ENCODE results near the gene CPNE9.

The CPNE9 gene, protein sequence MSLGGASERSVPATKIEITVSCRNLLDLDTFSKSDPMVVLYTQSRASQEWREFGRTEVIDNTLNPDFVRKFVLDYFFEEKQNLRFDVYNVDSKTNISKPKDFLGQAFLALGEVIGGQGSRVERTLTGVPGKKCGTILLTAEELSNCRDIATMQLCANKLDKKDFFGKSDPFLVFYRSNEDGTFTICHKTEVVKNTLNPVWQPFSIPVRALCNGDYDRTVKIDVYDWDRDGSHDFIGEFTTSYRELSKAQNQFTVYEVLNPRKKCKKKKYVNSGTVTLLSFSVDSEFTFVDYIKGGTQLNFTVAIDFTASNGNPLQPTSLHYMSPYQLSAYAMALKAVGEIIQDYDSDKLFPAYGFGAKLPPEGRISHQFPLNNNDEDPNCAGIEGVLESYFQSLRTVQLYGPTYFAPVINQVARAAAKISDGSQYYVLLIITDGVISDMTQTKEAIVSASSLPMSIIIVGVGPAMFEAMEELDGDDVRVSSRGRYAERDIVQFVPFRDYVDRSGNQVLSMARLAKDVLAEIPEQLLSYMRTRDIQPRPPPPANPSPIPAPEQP

DNA sequence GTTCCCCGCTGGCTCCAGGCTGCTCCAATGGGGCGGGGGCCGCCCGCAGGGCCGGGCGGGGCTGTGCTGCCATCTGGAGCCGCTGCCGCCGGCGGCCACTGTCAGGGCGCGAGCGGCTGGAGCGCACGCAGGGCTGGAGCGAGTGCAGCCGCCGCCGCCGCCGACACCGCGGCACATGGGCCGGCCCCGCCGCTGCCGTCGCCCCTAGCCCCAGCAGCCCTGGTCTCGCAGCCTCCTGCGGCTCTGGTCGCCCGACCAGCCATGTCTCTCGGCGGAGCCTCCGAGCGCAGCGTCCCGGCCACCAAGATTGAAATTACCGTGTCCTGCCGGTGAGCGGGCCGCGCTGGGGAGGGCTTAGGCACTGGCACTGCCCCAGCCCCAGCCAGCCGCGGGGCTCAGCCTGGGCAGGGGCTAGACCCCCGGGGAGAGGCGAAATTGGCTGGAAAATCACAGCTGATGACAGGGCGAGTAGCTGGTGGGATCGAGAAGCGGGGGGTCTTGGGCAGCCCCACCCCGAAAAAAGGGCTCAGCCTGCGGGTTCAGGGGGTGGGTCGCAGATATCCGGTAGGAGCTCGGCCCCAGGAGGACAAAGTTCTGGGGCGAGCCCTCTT lies at the start of gene CPNE9:
Gene CPNE9, plus strand, starts transcription at position 98 of the 611 bp plus-strand sequence. Its CDS starts 164 bp downstream, at position 262.
- no peak for DNase-seq

DNA sequence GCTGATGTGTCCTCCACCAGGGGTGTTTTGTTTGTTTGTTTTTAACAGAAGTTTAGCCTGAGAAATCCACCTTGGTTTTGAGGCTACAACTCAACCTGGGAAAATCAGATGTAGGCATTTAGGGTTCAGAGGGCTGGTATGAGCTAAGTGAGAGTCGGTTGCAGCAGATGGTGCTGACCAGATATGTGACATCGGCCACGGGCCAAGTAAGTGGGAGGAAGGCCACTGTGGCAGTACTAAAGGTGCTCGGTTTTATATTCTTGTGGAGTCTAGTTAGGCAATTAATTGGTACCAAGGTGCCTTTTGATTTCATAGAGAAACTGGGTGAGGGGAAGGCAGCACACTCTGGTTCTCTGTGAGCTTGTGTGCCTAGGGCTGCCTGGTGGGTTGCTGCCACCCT lies 43.8 kb upstream of the CPNE9 start:
- DNase-seq: no peak

DNA sequence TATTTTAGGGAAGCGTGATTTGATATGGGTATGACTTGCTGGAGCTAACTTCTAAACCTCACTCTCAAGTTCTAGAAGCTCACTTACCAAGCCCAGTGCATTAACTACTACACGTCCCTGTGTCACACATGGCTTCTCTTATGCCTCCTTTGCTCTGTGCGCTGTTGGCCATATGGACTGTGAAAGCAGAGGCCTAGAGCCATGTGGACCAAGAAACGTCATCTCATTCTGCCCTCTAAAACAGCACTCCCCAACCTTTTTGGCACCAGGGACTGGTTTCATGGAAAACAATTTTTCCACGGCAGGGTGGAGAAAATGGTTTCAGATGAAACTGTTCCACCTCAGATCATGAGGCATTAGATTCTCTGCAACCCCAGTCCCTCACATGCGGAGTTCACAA lies 42.7 kb upstream of the CPNE9 start:
- DNase-seq: no peak

DNA sequence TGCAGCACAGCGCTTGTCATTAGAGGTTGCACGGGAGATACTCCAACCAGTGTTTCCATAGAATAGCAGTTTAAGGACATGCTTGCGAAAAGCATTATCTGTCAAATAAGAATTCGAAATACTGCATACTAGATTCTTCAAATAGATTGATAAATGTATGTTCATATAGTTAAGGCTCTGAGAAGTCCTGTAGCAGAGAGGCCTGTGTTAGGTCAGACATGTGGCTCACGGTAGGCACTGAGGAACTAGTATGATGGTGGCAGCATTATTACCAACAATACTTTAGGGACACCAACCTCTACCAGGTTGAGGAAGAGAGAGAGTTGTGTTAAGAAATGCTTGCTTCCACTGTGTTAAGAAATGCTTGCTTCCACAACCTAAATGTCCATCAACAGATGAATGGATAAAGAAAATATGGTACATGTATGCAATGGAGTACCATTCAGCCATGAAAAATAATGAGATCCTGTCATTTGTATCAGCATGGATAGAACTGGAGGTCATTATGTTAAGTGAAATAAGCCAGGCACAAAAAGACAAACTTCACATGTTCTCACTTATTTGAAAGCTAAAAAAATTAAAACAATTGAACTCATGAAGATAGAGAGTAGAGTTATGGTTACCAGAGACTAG lies 39.4 kb upstream of the CPNE9 start:
- no peak for DNase-seq

DNA sequence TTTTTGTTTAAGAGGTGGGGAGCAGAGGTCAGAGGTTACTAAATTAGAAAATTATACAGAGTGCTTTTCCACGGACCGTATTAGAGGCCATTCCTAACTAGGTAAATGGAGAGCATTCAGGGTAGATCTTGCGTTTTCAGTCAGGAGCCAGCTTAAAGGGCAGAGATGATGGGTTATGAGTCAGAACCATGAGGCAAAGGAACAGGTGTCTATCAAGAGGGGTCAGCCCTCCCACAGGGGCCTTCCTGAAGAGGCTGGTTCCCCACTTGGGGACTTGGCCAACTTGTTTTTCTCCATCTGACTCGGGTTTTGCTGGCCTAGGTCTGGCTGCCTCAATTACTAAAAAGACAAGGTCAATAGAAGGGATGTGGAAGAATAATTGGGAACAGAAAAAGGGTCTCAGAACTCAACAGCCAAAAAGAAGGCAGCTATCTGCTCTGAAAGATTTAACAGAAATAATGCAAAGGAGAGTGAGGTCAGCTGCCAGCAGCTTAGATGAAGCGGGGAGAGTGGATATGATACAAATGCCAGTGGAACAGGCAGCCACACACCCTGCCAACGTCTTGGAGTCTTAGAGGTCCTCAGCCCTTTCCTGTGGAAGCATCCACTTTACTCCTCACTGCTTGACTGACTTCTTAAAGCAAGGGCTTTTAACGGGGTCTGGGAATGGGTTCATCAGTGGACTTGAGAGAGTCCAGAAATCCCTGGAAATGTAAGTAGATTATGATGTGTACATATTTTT lies 36.8 kb upstream of the CPNE9 start:
- no peak for DNase-seq

DNA sequence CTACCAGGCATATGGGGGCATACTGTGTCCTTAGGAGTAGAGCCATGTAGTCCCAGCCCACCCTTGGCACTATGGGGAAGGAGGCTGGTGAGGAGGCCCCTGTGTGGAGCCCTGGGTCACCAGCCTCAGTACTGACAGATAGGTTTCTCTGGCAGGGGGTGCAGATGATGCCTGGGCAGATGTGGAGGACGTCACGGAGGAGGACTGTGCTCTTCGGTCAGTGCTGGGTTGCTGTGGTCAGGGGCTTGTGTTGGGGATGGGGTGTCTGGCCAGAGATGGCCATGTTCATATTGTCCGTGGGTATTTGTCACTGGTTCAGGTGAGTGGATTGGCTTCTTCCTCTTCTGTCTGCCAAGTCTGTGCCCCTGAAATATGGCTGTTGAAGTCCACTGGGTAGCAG lies 34.4 kb upstream of the CPNE9 start:
- DNase-seq: no peak

DNA sequence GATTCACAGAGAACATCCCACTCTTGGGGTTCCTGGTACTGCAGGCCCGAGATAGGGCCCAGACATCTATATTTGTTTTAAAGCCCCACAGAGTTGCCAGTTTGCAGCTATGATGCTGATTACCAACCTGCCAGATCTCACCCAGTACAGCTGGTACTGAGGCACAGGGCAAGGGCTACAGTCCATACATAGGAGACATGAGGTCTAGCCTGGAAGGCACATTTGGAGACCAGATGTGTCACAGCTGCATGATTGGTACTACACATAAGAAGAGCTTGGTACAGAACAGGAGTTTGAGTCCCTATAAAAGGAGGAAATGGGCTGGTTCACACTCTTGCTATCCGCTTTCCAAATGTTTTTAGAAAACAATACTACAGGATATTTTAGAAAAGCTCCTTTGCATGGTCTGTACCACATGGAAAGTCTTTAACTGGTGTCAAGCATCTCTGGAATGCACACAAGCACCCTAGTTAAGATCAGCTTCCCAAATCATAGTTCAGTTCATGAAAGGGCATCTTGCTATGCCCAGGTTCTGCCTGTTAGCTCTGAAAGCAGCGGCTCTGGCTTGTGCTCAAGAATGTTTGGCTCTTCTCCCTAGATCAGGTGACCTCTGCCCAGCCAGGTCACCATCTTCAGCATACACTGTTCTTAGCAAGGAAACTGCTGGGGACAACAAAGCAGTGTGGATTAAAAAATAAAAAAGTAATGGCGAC lies 33.8 kb upstream of the CPNE9 start:
- DNase-seq: no peak

DNA sequence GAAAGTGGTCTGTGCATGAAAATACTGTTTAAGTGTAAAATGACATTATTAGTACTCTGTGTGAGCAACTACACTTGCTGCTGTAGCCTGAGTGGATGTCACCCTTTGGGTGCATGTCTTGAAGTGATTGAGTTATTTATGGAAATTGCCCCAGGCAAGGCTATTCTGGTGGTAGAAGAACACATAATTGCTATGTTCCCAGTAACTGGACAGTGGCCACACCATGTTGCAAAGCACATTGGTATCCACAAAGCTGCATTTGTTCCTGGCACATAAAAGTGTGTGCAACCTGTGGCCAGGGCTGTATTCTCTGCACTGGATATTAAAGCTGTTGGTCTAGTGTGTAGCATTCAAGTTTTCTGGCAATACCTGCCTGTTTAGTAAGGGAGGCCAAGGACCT lies 30.6 kb upstream of the CPNE9 start:
- no peak for DNase-seq

DNA sequence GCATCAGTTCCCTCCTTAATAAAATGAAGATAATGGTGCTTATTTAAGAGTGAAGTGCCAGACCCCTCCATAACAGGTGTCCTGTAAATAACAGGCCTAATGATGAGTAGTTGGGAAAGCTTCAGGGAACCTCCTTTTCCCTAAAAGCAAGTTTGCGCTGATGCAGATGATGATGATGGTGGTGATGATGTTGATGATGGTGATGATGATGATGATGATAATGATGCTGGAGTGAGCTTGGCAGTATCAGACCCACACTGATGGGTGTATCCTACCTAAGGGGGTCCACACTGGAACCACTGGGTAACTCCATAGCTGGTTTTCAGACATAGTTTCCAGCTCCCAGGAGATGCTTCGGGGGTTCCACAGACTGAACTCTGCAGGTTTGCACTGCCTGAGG lies 29.9 kb upstream of the CPNE9 start:
- no peak for DNase-seq

DNA sequence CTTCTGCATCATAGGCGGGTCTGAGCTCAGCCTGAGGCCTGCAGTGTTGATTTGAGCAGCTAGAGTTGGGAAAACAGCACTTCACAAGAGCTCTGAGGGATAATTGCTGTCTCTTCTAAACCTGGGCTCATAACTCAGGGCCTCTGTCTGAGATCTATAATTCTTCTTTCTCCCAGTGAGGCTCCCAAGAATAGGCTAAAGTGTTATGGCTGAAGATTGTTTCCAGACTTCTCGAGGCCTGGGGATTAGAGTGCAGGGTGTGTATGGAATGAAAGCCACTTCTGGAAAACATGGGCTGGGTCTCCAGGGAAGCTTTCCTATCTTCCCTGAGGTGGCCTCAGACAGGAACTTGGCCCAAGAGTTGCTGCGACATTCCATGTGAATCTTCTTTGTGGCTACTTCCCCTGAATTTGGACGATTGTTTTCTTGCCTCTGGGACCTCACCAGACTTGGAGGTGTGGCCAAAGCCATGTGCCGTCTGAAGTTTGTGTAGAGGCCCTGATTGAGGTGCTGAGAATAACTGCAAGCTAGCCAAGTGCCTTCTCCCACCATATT lies 27.8 kb upstream of the CPNE9 start:
- no peak for DNase-seq

DNA sequence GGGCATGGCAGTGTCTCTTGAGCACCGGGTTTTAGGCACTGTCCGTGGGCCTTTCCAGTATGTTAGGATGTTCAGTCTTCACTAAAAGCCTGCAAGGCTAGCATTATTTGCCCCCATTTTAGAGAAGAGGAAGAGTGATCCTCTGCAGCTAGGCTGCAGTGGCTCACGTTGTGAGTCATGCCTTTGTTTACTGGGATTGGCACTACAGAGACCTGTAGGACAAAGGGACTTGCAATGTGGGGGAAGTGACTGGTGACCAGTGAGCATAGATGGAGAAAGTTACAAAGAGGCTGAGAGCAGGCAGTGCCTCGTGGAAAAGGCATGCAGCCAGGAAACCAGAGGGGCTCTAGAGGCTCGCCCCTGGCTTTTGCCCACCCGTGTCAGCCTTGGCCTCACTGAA lies 26.8 kb upstream of the CPNE9 start:
- DNase-seq: no peak

DNA sequence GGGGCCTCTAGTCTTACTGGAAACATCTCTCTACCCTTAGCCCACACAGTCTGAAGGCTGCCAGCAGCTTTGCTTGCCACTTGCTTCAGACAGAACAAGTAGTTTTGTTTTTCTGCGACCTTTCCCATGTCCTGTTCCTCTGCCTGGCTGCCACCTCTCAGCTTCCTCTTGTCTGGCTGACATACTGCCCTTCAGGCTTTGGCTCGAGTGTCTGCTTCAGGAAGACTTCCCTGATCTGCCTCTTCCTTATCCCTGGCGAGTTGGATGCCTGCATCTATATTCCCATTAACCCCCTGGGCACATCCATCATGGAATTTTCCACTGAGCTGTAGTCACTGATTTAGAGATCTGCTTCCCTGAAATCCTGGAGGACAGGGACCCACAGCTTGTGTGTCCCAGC lies 25.1 kb upstream of the CPNE9 start:
- no peak for DNase-seq

DNA sequence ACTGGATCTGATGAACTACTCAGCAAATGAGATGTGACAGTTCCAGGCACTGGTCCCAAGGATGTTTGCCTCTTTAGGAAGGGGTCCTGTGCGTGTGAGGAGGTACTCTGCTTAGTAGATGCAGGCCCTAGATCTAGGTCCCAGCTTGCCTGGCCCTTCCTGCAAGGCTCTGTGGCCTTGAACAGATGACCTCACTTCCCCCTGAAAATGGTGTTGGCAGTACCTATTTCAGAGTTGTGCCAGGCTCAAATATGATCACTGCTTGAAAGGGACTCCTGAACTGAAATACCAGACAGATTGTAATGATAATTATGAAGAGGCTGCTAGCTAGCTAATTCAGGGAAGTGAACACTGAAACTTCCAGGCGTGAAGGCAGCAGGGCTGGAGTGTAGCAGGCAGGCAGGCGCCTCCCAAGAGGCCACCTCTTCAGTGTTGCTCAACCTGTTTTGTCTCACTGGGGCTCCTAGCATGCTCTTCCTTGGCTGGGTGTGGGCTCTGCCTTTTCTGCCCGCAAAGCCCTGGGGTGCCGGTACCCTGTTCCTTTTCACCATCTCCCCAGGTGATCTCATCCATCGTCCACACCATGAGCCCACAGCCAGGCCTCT lies 24.1 kb upstream of the CPNE9 start:
- no peak for DNase-seq

DNA sequence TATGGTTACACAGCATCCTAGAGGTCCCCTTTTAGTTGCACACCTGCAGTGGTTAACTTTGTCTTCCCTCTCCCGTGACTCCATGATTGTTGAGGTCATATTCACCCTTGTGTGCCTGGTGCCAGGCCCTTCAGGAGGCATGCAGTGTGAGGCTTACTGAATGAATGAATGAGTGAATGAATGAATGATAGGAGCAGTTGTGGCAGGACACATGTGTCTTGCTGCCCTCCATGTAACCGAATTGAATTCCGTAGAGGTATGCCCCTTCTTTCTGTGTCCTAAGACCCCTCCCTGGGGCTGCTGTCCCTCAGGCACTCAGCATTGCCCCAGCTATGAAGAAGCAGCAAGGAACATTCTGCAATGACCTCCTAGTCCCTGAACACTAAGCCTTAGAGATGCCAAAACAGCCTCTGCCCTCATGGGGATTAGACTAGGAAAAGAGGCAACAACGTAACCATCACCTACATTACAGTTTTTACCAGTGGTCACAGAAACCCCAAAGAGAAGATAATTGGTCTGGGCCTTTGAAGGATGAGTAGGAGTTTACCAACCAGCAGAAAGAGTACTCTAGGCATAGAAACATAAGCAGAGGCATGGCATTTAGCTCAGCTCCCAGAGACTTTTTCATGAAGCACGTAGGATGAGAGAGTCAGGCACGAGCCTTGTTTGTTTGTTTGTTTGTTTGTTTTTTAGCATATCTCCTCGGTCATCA lies 22.5 kb upstream of the CPNE9 start:
- no peak for DNase-seq

DNA sequence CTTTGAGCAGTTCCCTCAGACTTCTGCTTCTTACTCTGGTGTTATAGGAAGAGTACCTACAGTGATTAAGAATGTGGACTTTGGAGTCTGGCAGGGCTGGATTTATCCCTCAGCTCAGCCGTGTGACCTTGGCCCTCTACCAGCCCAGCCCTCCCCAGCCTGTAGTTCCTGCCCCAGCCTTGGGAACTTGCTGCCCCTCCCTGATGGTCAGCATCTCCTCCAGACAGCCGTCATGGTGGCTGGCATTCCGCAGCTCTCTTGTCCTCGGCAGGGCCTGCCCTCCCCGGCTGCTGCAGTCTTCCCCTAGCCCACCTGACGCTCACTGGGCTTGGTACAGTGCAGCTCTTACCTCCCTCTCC lies 21.9 kb upstream of the CPNE9 start:
- DNase-seq: no peak

DNA sequence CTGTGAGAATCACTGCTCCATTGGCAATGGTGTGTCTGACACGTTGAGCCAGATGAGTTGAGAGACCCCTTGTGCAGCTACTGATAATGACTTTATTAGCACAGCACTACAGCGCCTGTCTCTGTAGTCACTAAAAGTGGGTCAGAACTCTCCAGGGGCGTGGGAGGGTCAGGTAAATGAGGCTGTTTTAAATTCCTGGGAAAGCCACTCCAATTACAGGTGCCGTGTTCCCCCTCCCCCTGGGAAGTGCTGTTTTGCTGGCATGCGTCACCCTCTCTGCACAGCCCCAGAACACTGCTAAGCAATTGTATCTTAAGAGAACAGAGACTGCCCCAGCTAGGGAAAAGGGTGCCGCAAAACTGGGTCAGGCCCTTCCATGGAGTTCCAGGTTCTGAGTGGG lies 21.5 kb upstream of the CPNE9 start:
- no peak for DNase-seq

DNA sequence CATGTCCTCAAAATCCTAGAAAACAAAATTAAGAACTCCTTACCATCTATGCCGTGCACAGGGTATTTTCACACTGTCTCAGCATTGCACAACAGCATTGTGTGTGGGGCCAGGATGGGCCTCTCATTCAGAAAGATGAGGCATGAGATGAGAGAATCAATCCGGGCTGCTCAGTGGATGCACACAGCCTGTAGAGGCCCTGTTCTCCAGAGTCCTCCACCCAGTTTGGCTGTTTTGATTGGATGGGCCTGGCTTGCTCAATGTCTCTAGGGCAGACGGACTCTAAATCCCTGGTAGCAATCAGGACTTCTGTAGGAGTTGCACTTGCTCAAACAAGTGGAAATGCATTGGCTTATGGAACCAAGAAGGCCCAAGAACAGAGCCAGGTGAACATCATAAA lies 20.2 kb upstream of the CPNE9 start:
- DNase-seq: no peak

DNA sequence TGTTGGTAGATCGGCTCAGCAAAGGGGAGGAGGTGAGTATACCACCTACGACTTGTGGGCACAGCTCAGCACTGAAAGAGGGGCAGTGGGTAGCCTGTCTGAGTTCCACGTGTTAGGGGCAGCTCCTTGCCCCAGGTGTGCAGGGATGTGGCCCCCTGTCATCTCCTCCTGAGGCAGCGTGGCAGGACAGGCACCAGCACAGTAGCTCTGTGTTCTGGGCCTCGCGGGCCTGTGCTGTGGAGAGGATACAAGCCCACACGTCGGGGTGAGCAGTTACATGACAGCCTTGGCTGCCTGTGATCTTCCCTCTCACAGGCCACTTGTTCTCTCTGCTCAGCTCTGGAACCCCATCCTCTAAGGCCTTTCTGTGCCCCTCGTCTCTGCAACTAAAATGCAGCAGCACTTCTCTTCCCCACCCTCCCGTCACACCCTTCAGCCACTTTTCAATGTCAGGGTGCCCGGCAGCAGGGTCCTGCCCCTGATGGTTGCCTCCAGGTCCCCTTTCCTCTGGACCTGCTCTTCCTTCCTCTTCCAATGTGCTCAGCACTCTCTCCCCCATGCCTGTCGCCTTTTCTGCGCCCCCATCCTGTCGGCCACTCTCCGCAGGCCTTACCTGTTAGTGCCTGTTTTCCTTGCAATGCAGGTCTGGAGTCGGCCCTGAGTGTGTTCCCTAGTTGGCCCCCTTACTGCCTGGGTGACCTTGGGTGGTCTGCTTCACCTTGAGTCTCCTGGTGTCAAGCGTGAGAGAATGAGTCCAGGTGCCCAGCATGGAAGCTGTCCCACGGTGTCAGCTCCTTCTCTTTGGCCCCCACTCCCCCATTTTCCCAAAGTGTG lies 18.2 kb upstream of the CPNE9 start:
- DNase-seq: no peak

DNA sequence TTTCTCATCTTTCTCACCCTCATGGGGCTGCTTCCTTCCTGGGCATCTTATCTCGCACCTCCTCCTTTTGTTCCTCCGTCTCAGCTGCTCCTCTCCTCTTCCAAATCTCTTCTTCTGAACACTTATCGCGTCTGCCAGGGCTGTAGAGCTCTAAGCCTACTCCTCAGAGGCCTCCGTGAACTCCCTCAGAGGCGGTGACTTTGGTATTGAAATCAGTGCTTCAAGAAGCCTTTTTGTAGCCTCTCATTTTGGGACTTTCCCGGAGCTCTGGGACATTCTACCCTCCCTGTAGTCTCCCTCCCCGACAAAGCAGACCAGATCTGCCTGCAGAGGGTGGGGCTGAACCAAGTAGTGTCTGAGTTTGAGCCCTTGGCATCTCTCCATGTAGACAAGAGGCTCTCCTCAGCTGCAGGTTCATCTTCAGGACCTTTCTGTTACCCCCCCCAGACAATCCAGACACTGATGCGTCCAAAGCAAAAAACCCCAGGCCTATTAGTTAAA lies 17.5 kb upstream of the CPNE9 start:
- DNase-seq: no peak

DNA sequence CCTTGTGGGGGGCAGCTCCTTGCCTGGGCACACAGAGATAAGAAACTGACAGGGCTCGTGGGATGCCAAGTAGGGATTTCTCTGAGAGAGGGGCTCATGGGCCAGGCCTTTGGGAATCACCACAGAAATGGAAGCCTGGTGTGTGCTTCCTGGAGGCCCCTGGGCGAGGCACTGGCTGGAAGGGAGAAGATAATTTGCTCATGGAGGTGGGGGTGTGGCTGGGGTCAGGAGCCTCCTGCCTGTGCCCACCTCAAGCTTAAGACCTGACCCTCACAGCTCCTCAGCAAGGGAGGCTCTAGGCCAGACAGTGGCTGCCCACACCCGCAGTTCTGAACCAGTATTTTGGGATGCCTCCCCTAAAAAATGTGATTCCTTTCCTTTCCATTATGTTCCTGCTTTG lies 16.9 kb upstream of the CPNE9 start:
- no peak for DNase-seq
